Uterus (tissue), 2 donors: ENCODE measurements around the gene WDR11.

Experiments
- POLR2A ChIP-seq, 2 donors: fragments of 450-650 bp; IDR thresholded peaks; one replicate each; pipeline ENCODE4 v1.6.1; 2016; ENCODE audit warnings: antibody characterized with exemption in 2 of 2, mild to moderate bottlenecking in 1 of 2, moderate library complexity in 1 of 2
- TF ChIP-seq, protein P1 (sequence below), 4 experiments: fragments of 200-600 bp in 2 of 4; fragments of 450-650 bp in 2 of 4; sonication (generic) in 2 of 4; IDR thresholded peaks; one replicate each; pipeline ENCODE4 v1.5.1; 2016 to 2019; ENCODE audit warnings: antibody characterized with exemption in 4 of 4, mild to moderate bottlenecking in 2 of 4, moderate library complexity in 1 of 4

DNA sequence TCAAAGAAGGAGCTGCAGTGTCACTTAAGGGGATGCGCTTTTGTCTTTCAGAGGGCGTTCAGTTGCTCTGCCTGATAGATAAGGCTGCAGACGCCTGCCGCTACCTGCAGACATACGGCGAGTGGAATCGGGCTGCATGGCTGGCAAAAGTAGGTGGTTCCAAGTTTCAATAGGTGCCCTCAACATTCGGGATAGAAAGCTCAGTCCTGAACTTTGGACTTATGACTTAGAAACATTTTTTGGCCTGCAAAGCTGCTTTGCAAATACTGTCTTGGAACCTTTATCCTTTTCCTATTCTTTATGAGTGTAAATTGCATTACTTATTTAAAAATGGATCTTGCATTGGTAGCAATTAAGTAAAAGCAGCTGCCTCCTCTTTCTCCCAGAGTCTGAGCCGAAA, 54.1 kb downstream of the WDR11 start:
- TF ChIP-seq, protein P1, sequence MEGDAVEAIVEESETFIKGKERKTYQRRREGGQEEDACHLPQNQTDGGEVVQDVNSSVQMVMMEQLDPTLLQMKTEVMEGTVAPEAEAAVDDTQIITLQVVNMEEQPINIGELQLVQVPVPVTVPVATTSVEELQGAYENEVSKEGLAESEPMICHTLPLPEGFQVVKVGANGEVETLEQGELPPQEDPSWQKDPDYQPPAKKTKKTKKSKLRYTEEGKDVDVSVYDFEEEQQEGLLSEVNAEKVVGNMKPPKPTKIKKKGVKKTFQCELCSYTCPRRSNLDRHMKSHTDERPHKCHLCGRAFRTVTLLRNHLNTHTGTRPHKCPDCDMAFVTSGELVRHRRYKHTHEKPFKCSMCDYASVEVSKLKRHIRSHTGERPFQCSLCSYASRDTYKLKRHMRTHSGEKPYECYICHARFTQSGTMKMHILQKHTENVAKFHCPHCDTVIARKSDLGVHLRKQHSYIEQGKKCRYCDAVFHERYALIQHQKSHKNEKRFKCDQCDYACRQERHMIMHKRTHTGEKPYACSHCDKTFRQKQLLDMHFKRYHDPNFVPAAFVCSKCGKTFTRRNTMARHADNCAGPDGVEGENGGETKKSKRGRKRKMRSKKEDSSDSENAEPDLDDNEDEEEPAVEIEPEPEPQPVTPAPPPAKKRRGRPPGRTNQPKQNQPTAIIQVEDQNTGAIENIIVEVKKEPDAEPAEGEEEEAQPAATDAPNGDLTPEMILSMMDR (IDR thresholded peaks at IDR 0.05) = no peak
- no peak for TF ChIP-seq POLR2A (IDR thresholded peaks at IDR 0.05)
